HG03558 (cell line): ENCODE results near the gene CELSR2.

ENCODE experiments used
- ATAC-seq: cut with Tn5 transposase; IDR thresholded peaks from one replicate; pipeline ENCODE4 v1.9.1; 2021; ENCODE audit warnings: moderate number of reproducible peaks; ENCODE audit not compliant: unreplicated experiment; ENCODE audit errors: extremely low read depth

The CELSR2 gene

GRCh38 chr1:109263234-109263596 is 13.9 kb downstream of the CELSR2 start:
- no peak for ATAC-seq

GRCh38 chr1:109263597-109264378 is 14.4 kb downstream of the CELSR2 start:
- no peak for ATAC-seq

GRCh38 chr1:109264379-109264755 is 15.0 kb downstream of the CELSR2 start:
- ATAC-seq, result no peak

DNA sequence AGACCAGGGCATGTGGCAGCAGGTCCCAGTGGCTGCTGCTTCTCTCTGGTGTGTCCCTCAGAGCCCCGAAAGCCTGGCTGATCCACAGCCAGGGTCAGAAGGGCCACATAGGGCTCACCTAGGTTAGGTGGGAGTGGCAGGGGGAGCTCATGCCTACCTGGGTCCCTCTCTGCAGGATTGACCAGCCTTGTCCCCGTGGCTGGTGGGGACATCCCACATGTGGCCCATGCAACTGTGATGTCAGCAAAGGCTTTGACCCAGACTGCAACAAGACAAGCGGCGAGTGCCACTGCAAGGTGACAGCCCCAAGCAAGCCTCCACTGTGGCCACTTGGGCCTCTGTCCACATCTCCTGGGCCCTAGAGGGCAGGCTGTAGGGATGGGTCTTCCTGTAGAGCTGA is 15.7 kb downstream of the CELSR2 start:
- ATAC-seq, result no peak

DNA sequence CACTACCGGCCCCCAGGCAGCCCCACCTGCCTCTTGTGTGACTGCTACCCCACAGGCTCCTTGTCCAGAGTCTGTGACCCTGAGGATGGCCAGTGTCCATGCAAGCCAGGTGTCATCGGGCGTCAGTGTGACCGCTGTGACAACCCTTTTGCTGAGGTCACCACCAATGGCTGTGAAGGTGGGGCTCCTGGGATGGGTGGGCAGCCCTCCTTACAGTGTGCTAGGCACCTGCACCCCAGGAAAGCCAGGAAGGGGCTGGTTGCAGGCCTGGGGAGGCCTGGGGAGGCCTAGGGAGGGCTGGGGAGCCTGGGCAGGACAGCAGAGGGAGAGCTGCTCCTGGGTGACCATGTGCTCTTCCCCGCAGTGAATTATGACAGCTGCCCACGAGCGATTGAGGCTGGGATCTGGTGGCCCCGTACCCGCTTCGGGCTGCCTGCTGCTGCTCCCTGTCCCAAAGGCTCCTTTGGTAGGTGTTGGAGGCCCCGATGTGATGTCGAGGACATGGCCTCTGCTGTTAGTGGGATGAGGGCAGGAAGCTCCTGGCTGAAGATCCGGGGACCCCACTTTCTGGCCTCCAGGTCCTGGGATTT is 16.5 kb downstream of the CELSR2 start:
- no peak for ATAC-seq

GRCh38 chr1:109266965-109267364 is 17.6 kb downstream of the CELSR2 start:
- ATAC-seq, result no peak

- ATAC-seq, result no peak
Measured at GRCh38 chr1:109267743-109268300, 18.5 kb downstream of the CELSR2 start.

DNA sequence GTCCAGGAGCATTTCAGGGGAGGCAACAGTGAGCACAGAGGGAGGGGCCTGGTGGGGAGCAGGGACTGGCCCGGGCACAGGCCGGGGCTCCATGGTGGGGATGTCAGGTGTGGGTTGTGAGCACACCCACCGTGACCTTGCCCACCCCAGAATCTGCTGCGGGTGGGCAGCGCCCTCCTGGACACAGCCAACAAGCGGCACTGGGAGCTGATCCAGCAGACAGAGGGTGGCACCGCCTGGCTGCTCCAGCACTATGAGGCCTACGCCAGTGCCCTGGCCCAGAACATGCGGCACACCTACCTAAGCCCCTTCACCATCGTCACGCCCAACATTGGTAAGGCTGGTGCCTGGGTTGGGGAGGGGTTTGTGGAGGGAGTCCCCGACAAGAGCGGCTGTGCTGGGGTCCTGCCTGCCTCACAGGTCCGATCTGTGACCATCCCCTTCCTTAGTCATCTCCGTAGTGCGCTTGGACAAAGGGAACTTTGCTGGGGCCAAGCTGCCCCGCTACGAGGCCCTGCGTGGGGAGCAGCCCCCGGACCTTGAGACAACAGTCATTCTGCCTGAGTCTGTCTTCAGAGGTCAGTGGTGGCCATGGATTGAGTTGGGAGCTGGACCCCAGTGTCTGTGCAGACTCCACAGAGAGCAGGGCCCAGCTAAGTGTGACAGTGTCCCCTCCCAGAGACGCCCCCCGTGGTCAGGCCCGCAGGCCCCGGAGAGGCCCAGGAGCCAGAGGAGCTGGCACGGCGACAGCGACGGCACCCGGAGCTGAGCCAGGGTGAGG is 19.3 kb downstream of the CELSR2 start:
- ATAC-seq, result no peak

- no peak for ATAC-seq
Measured at GRCh38 chr1:109269212-109269980, 20.1 kb downstream of the CELSR2 start.

- no peak for ATAC-seq
Measured at GRCh38 chr1:109269981-109270622, 20.8 kb downstream of the CELSR2 start.

GRCh38 chr1:109270623-109271317 is 21.4 kb downstream of the CELSR2 start:
- ATAC-seq, result no peak

DNA sequence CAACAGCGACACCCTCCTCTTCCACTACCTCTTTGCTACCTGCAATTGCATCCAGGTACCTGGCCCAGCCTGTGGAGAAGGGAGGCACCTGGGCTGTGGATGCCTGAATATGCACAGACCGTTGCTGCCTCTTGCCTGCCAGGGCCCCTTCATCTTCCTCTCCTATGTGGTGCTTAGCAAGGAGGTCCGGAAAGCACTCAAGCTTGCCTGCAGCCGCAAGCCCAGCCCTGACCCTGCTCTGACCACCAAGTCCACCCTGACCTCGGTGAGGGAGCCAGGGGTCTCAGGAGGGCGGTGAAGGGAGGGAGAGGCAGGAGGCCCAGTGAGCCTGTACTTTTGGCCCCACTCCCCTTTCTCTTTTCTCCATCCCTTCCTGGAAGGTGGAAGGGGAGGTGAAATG is 22.1 kb downstream of the CELSR2 start:
- ATAC-seq, result no peak

DNA sequence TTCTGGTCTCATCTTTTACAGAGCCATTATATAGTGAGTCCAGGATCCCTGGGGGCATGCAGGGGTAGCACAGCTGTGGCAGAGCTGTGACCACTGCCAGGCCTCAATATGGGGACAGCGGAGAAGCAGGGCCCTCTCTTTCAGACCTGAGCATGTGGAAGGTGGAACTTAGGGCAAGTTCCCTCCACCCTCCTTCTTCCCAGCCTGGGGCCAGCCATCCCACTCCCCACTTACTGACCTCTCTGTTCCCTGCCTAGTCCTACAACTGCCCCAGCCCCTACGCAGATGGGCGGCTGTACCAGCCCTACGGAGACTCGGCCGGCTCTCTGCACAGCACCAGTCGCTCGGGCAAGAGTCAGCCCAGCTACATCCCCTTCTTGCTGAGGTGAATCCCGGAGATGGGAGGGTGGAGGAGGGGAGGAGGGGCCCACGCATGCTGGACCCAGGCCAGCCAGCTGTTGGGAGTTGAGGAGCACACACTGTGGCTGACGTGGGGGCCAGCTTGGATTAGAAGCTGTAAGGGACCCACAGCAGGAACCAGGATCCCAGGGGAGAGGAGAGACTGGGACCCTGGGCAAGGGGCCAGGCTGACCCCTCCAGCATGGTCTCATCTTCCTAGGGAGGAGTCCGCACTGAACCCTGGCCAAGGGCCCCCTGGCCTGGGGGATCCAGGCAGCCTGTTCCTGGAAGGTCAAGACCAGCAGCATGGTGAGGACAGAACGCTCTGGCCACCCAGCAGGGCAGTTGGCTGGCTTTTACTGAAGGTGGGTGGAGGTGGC is 22.9 kb downstream of the CELSR2 start:
- no peak for ATAC-seq

DNA sequence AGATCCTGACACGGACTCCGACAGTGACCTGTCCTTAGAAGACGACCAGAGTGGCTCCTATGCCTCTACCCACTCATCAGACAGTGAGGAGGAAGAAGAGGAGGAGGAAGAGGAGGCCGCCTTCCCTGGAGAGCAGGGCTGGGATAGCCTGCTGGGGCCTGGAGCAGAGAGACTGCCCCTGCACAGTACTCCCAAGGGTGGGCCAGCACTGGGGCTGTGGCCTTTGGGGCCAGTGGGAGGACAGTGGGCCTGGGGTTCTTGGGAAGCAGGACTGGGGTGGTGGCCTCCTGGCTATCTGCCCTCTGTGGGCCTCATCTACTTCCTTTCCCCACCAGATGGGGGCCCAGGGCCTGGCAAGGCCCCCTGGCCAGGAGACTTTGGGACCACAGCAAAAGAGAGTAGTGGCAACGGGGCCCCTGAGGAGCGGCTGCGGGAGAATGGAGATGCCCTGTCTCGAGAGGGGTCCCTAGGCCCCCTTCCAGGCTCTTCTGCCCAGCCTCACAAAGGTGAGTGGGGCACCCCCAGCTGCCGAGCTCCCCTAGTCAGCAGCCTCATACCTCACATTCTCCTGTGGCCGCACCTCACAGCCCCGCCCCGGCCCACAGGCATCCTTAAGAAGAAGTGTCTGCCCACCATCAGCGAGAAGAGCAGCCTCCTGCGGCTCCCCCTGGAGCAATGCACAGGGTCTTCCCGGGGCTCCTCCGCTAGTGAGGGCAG is 23.6 kb downstream of the CELSR2 start:
- ATAC-seq, result no peak

- ATAC-seq, result no peak
Measured at GRCh38 chr1:109273570-109274288, 24.4 kb downstream of the CELSR2 start.

DNA sequence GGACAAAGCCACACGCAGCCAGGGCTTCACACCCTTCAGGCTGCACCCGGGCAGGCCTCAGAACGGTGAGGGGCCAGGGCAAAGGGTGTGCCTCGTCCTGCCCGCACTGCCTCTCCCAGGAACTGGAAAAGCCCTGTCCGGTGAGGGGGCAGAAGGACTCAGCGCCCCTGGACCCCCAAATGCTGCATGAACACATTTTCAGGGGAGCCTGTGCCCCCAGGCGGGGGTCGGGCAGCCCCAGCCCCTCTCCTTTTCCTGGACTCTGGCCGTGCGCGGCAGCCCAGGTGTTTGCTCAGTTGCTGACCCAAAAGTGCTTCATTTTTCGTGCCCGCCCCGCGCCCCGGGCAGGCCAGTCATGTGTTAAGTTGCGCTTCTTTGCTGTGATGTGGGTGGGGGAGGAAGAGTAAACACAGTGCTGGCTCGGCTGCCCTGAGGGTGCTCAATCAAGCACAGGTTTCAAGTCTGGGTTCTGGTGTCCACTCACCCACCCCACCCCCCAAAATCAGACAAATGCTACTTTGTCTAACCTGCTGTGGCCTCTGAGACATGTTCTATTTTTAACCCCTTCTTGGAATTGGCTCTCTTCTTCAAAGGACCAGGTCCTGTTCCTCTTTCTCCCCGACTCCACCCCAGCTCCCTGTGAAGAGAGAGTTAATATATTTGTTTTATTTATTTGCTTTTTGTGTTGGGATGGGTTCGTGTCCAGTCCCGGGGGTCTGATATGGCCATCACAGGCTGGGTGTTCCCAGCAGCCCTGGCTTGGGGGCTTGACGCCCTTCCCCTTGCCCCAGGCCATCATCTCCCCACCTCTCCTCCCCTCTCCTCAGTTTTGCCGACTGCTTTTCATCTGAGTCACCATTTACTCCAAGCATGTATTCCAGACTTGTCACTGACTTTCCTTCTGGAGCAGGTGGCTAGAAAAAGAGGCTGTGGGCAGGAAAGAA is 25.5 kb downstream of the CELSR2 start:
- ATAC-seq, result no peak
